MM.1S (cell line): ENCODE measurements around the gene DHRS7C.

Experiments used
- CTCF ChIP-seq: fragments of 300-600 bp; sonication (generic); IDR thresholded peaks from 2 replicates; pipeline ENCODE4 v1.5.1; 2016; ENCODE audit warnings: antibody characterized with exemption, low read length, mixed read lengths
- EZH2 ChIP-seq: fragments of 300-600 bp; sonication (generic); optimal IDR thresholded peaks from 2 replicates; pipeline ENCODE3; 2017; ENCODE audit warnings: low read depth, mild to moderate bottlenecking, antibody characterized with exemption, low read length, mixed read lengths

- TF ChIP-seq CTCF (no peak), EZH2 (no peak)
Observed at GRCh38 chr17:9767432-9767991, 23.9 kb downstream of the DHRS7C start.
